PFSK-1 (cell line): ENCODE measurements around the gene FAN1.

Source experiments
- FOXP2 ChIP-seq: optimal IDR thresholded peaks from 2 replicates; pipeline ENCODE3; 2011; ENCODE audit warnings: borderline replicate concordance, control low read depth, inconsistent platforms; ENCODE audit not compliant: insufficient read depth; ENCODE audit errors: extremely low read length, extremely low read depth
- POLR2AphosphoS5 ChIP-seq: IDR thresholded peaks from 2 replicates; pipeline ENCODE4 v1.6.1; 2012; ENCODE audit warnings: low read depth, mild to moderate bottlenecking, control low read depth, low read length, moderate library complexity
- REST ChIP-seq, 2 experiments: IDR thresholded peaks; 2 replicates each; pipeline versions ENCODE4 v1.6.1 to v1.8.0; 2011 to 2012; ENCODE audit warnings: low read depth in 2 of 2, low read length in 2 of 2, control low read depth in 1 of 2, inconsistent platforms in 1 of 2, mild to moderate bottlenecking in 1 of 2, moderate library complexity in 1 of 2; ENCODE audit not compliant: insufficient read depth in 1 of 2
- SIN3A ChIP-seq: IDR thresholded peaks from 2 replicates; pipeline ENCODE4 v1.6.1; 2012; ENCODE audit warnings: mild to moderate bottlenecking, low read length, moderate library complexity, borderline replicate concordance; ENCODE audit not compliant: insufficient read depth
- TAF1 ChIP-seq: IDR thresholded peaks from 2 replicates; pipeline ENCODE4 v1.6.1; 2012; ENCODE audit warnings: low read length, control low read depth, borderline replicate concordance; ENCODE audit not compliant: insufficient read depth

FAN1 gene

DNA sequence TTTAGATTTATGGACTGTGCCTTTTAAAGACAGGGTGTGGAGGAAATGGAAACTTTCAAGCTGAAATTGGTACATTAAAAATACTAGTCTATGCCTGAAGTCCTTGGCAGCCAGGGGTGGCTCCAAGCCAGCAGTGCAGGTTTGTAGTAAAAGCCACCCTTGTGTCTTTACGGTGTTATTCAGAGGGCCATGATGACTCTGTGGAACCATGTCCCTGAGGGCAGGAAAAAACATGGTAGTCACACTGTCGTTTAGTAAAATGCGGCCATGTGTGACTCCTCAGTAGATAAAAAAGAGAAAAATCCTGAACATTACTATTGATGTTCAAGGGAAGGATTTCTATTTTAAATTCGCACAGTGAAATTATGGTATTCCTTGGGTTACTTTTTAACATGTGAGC, 2.7 kb downstream of the FAN1 start:
- TF ChIP-seq FOXP2 (no peak), POLR2AphosphoS5 (no peak), TAF1 (no peak), REST (IDR thresholded peaks at IDR 0.05; ENCODE audit: insufficient read depth in 1 of 2, low read depth in 2 of 2, low read length in 2 of 2) (no peak), SIN3A (no peak)

DNA sequence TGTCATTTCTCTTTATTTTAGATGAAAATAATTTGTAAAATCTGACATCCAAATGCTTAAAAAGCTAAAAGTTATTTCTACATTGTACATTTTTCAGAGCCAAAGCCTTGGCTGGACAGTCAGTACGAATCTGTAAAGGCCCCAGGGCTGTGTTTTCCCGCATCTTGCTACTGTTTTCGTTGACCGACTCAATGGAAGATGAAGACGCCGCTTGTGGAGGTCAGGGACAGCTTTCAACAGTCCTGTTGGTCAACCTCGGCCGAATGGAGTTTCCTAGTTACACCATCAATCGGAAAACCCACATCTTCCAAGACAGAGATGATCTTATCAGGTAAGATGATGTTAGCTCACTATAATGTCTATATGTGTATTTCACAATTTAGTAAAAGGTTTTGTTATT, 10.0 kb downstream of the FAN1 start:
- TF ChIP-seq TAF1 (no peak), REST (IDR thresholded peaks at IDR 0.05; ENCODE audit: insufficient read depth in 1 of 2, low read depth in 2 of 2, low read length in 2 of 2) (no peak), FOXP2 (no peak), POLR2AphosphoS5 (no peak), SIN3A (no peak)

GRCh38 chr15:30917013-30917412, 13.3 kb downstream of the FAN1 start:
- TF ChIP-seq TAF1, result no peak

DNA sequence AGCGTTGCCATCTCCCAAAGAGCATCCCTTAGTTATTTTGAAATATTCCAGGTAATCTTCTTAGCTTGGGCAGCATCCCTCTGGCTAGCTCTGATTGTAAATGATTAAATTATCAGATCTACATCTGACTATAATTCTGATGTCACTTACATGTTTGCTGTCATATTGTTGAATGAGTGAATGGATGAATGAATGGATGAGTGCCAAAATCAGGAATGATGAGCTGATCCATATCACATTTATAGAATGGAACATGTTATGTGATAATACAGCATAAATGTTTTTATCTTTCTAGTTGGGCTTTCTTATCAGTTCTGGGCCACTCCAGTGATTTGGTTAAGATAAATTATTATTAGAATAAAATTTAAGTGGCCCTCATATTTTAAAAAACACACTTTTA, 14.0 kb downstream of the FAN1 start:
- no peak for TF ChIP-seq REST (IDR thresholded peaks at IDR 0.05; ENCODE audit: insufficient read depth in 1 of 2, low read depth in 2 of 2, low read length in 2 of 2)
- no peak for TF ChIP-seq SIN3A
- no peak for TF ChIP-seq TAF1
- TF ChIP-seq POLR2AphosphoS5, result no peak
- TF ChIP-seq FOXP2, result no peak

GRCh38 chr15:30918366-30918765, 14.7 kb downstream of the FAN1 start:
- TF ChIP-seq FOXP2 (no peak), TAF1 (no peak), POLR2AphosphoS5 (no peak), REST (IDR thresholded peaks at IDR 0.05; ENCODE audit: insufficient read depth in 1 of 2, low read depth in 2 of 2, low read length in 2 of 2) (no peak), SIN3A (no peak)
